Upper lobe of left lung (tissue), 6 donors: Measurements from ENCODE around the gene INSRR. TPM values are rescaled to one million over a fixed set of nuclear protein-coding genes. Genes with fewer than 3 reads are reported as not detected.

ENCODE experiments used
- ATAC-seq, 2 donors: fragments of 200-7000 bp; cut with Tn5 transposase; one replicate each; pipeline ENCODE4 v1.9.1; 2022; ENCODE audit warnings: mild to moderate bottlenecking in 2 of 2, moderate library complexity in 2 of 2; ENCODE audit not compliant: low FRiP score in 2 of 2
- DNase-seq, 2 donors: peaks; one replicate each; pipeline ENCODE4 v3.0.0-alpha.2; 2019 to 2020
- H3K27ac ChIP-seq, 4 donors: fragments of 200-600 bp; sonication (generic); one replicate each; pipeline ENCODE4 v1.5.1; 2016 to 2019
- H3K27me3 ChIP-seq, 4 donors: fragments of 200-600 bp; sonication (generic); one replicate each; pipeline ENCODE4 v1.5.1; 2017 to 2019
- H3K36me3 ChIP-seq, 4 donors: fragments of 200-600 bp; sonication (generic); one replicate each; pipeline ENCODE4 v1.5.1; 2016 to 2019
- H3K4me1 ChIP-seq, 4 donors: fragments of 200-600 bp; sonication (generic); one replicate each; pipeline ENCODE4 v1.5.1; 2018 to 2019
- H3K4me3 ChIP-seq, 4 donors: fragments of 200-600 bp; sonication (generic); one replicate each; pipeline ENCODE4 v1.5.1; 2017 to 2019; ENCODE audit warnings: mild to moderate bottlenecking in 2 of 4, moderate library complexity in 1 of 4
- H3K9me3 ChIP-seq, 4 donors: fragments of 200-600 bp; sonication (generic); one replicate each; pipeline ENCODE4 v1.5.1; 2018 to 2019
- CTCF ChIP-seq, 6 experiments: fragments of 450-650 bp in 4 of 6; fragments of 200-600 bp in 2 of 6; sonication (generic) in 2 of 6; IDR thresholded peaks; one replicate each; pipeline ENCODE4 v1.5.1; 2016 to 2019; ENCODE audit warnings: antibody characterized with exemption in 6 of 6
- EP300 ChIP-seq, 4 donors: sonication (generic); formaldehyde crosslinking; IDR thresholded peaks; one replicate each; pipeline ENCODE4 v1.5.1; 2017; ENCODE audit warnings: antibody characterized with exemption in 4 of 4, control low read depth in 2 of 4
- POLR2A ChIP-seq, 4 donors: fragments of 450-650 bp; IDR thresholded peaks; one replicate each; pipeline ENCODE4 v1.5.1; 2016 to 2017; ENCODE audit warnings: antibody characterized with exemption in 4 of 4, mild to moderate bottlenecking in 2 of 4
- POLR2AphosphoS5 ChIP-seq, 2 donors: sonication (generic); formaldehyde crosslinking; IDR thresholded peaks; one replicate each; pipeline ENCODE4 v1.5.1; 2017; ENCODE audit warnings: antibody characterized with exemption in 2 of 2
- WGBS, 2 donors: methylation state at CpG; one replicate each; pipeline ENCODE4 v1.1.5; 2017 to 2018; 5-methylcytosine and 5-hydroxymethylcytosine counted together
- total RNA-seq, 6 donors: library from RNA; depleted of rRNA in 4 of 6; stranded (reverse); fragments of >200 nt in 4 of 6; gene quantifications; one replicate each; pipeline versions ENCODE4 v1.1.0 to v1.2.1, GENCODE V29; 2016 to 2021
- donor health status: DM: no; HTN: no; CAD: no; lungs with moderate emphysema.
- donor health status: DM: no; HTN: yes; CAD: no; lungs with severe emphysema.

Gene INSRR
- total RNA-seq, 6 donors from 2014 or later: 0.03 to 0.22 TPM; not detected in 4

- WGBS, 2 donors: 27 to 32% methylated on average over 11 of the region's 13 CpGs
- ATAC-seq (peak in 1 of 2 donors; percentile 44), DNase-seq (no peak)
- Histone ChIP-seq H3K9me3 (no peaks in the 10 kb centered on the region), H3K4me1 (peaks cover 44 to 86% (median 71%) of the 10 kb centered on the region in 4 donors), H3K36me3 (no peaks in the 10 kb centered on the region), H3K27ac (peak overlapping the region; percentile 67 to 92 (median 84)), H3K27me3 (peaks cover 0 to 13% (median 5%) of the 10 kb centered on the region in 4 donors), H3K4me3 (peak overlapping the region in 1 of 4 donors; percentile 19)
- TF ChIP-seq EP300 (IDR thresholded peaks at IDR 0.05): peak in 1 of 4 donors; percentile 15
- no peak for TF ChIP-seq POLR2A (IDR thresholded peaks at IDR 0.05)
- TF ChIP-seq CTCF (IDR thresholded peaks at IDR 0.05): no peak
- peak in 1 of 2 donors; percentile 52 for TF ChIP-seq POLR2AphosphoS5 (IDR thresholded peaks at IDR 0.05)
Observed at GRCh38 chr1:156898161-156898566, 39.2 kb upstream of the INSRR start.

- H3K9me3 ChIP-seq: no peaks in the 10 kb centered on the region
- 71 to 72% methylated on average over 12 to 14 of the region's 14 CpGs for WGBS, 2 donors
- peak overlapping the region; percentile 67 to 92 (median 84) for H3K27ac ChIP-seq
- H3K4me3 ChIP-seq: peak overlapping the region in 2 of 4 donors; percentile 4 to 19
- peaks cover 0 to 16% (median 6%) of the 10 kb centered on the region in 4 donors for H3K27me3 ChIP-seq
- H3K4me1 ChIP-seq: peaks cover 53 to 96% (median 77%) of the 10 kb centered on the region in 4 donors
- H3K36me3 ChIP-seq: no peaks in the 10 kb centered on the region
- DNase-seq: no peak
- TF ChIP-seq EP300 (IDR thresholded peaks at IDR 0.05) (no peak), POLR2AphosphoS5 (IDR thresholded peaks at IDR 0.05) (no peak), POLR2A (IDR thresholded peaks at IDR 0.05) (no peak), CTCF (IDR thresholded peaks at IDR 0.05) (no peak)
- no peak for ATAC-seq
Observed at GRCh38 chr1:156897078-156897825, 38.3 kb upstream of the INSRR start.

GRCh38 chr1:156896490-156897033 lies 37.6 kb upstream of the INSRR start:
- no peak for ATAC-seq

GRCh38 chr1:156895927-156896326 lies 37.0 kb upstream of the INSRR start:
- H3K4me3 ChIP-seq: peak overlapping the region in 2 of 4 donors; percentile 57 to 70
- H3K27ac ChIP-seq: peak overlapping the region; percentile 87 to 93 (median 91)
- peaks cover 0 to 16% (median 6%) of the 10 kb centered on the region in 4 donors for H3K27me3 ChIP-seq
- DNase-seq: no peak
- no peaks in the 10 kb centered on the region for H3K9me3 ChIP-seq
- peaks cover 50 to 89% (median 68%) of the 10 kb centered on the region in 4 donors for H3K4me1 ChIP-seq
- 80 to 82% methylated on average over 4 to 6 of the region's 6 CpGs for WGBS, 2 donors
- ATAC-seq: no peak
- no peaks in the 10 kb centered on the region for H3K36me3 ChIP-seq
- TF ChIP-seq POLR2AphosphoS5 (IDR thresholded peaks at IDR 0.05): no peak
- no peak for TF ChIP-seq EP300 (IDR thresholded peaks at IDR 0.05)
- TF ChIP-seq CTCF (IDR thresholded peaks at IDR 0.05): no peak
- no peak for TF ChIP-seq POLR2A (IDR thresholded peaks at IDR 0.05)

More at GRCh38 chr1:156896490-156897033, 37.6 kb upstream of the INSRR start:
- DNase-seq: no peak
- Histone ChIP-seq H3K27me3 (peaks cover 0 to 16% (median 6%) of the 10 kb centered on the region in 4 donors), H3K27ac (peak overlapping the region; percentile 67 to 92 (median 84)), H3K9me3 (no peaks in the 10 kb centered on the region), H3K4me3 (peak overlapping the region in 1 of 4 donors; percentile 4), H3K36me3 (no peaks in the 10 kb centered on the region), H3K4me1 (peaks cover 53 to 95% (median 74%) of the 10 kb centered on the region in 4 donors)
- no peak for TF ChIP-seq POLR2A (IDR thresholded peaks at IDR 0.05)
- TF ChIP-seq POLR2AphosphoS5 (IDR thresholded peaks at IDR 0.05): no peak
- no peak for TF ChIP-seq EP300 (IDR thresholded peaks at IDR 0.05)
- TF ChIP-seq CTCF (IDR thresholded peaks at IDR 0.05): no peak
- WGBS, 2 donors: 70 to 79% methylated on average over 9 to 16 of the region's 16 CpGs
